Fibroblast of skin of abdomen (primary cell): ENCODE results near the gene F10.
"Not testable (repeated sequence)": the region's sequence is repeated elsewhere in the genome, so short reads cannot be mapped to it uniquely, and the experiment has no call there.

Experiments used
- DNase-seq: peaks from one replicate; pipeline ENCODE4 v3.0.0-alpha.2; 2013

Gene F10

GRCh38 chr13:113086991-113087922, 35.3 kb upstream of the F10 start:
- DNase-seq = no peak

GRCh38 chr13:113087923-113088690, 34.5 kb upstream of the F10 start:
- DNase-seq = no peak

GRCh38 chr13:113088691-113089020, 33.9 kb upstream of the F10 start:
- no peak for DNase-seq

GRCh38 chr13:113089693-113090414, 32.7 kb upstream of the F10 start:
- no peak for DNase-seq

DNA sequence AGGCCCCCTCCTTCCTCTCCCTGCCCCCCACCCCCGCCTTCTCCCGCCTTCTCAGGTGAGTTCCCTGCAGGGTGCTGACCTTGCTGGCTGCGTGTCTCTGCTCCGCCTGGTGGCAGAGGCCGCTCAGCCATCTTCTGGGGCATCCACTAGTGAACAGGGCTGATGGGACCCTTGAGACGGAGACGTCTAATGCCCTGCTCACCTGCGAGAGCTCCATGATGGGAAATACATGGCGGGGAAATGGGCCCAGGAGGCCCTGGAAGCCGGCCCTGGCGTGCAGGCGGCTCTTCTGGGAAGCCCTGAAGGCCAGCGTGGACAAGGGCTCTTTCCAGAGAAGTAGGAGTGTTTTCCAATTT, 32.2 kb upstream of the F10 start:
- no peak for DNase-seq

DNA sequence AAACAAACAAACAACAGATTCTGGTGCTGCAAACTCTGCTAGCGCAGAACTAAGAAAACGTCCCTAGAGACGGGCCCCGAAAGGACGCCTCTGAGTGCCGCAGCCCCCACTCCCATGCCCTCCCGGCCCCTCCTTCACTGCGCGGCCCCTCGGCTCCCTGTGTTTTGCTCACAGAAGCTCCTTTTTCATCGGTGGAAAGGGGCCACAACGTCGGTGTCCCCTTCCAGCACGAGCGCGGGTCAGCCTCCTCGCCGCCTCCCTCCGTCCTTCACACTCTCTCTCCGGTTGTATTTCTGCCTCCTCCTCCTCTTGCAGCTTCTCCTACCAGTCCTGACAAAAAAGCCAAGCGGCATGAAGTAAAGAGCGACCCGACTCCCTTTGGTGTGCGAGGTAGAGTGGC, 31.8 kb upstream of the F10 start:
- DNase-seq = no peak

DNA sequence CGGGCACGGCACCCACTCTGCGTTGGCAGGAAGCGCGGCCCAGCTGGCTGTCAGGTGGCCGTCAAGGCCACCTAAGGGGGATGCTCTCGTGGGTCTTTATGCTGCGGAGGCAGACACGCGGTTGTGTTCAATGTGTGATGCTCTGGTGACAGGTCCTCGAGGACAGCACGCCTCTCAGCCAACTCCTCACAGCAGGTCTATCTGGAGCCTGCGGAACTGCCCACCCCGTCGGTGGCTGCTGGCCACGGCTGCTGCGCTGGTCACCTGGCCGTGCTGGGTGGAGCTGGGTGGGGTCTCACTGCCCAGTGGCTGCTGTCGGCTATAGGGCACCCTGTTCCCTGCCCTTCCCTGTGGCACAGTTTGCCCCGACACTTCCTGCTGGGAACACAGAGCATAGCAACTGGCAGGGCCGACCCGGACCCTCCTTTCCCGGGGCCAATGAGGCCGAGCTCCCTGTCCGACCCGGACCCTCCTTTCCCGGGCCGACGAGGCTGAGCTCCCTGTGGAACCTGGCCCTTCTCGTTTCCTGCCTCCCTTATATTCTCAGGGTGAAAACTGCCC, 31.3 kb upstream of the F10 start:
- no peak for DNase-seq

DNA sequence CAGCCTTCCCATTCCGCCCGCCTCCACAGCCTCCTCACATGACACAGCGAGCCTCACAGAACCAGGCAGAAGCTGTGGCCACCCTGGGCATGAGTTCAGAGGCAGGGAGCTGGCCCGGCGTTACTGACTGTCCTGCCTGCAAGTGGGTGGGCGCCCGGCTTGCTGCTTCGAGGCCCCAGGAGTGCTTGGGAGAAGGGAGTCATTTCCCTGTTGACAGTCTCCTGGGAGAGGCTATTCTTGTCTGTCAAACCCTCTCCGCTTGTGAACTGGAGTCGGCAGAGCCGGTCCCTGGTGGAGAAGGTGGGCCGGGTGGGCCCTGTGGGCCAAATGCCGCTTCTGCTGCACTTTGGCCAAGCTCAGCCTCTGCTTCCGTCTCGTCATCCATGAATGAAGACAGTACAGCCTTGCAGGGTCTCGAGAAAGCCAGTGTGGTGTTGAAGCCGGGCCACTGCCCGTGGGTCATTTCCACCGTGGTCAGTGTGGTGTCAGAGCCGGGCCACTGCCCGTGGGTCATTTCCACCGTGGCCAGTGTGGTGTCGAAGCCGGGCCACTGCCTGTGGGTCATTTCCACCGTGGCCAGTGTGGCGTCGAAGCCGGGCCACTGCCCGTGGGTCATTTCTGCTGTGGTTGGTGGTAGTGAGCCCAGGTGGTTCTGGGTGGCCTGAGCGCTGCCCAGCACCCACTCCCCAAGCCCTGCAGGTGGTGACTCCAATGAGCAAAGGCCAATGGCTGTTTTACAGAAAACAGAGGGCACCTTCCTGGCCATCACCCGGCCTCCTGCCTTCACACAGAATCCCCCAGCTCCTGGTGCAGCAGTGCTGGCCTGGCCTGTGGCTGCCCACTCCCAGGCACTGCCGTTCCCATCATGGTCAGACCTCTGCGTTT, 30.5 kb upstream of the F10 start:
- DNase-seq = no peak

DNA sequence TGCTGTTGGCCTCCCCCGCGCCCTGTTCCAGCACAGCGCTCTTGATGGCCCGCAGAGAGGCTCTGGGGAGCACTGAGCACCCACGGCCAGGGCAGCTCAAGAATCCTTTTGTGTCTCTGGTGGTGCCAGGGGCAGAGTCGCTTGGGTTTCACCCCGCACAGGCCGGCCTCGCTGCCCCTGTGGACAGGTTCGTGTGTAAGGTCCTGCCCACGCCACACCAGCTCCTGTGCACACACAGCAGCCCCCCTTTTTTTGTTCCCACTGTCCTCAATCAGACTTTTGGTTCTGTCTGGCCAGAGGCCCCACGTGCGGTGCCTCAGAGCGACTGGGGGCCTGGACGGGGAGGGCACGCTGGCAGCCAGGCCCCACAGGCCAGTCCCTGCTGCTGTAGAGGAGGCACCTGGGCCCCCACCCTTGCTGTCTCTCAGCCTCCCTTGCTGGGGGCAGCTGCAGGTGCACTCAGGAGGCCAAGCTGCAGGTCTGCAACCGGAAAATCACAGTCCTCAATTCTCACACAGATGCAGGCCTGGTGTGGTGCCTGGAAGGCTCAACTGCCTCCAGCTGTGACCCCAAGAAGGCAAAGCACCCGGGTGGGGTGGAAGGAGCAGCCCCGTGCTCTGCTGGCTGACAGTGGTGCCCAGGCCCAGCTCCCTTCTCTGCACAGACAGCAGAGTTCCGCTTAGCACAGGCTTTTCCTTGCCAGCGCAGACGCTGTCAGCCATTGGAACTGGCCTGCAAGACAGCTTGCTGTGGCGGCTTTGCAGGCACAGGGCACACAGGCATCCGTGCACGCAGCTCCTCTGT, 29.6 kb upstream of the F10 start:
- DNase-seq = no peak

- DNase-seq = no peak
These were observed 28.8 kb upstream of the F10 start for GRCh38 chr13:113093580-113094409.

- no peak for DNase-seq
These were observed 28.2 kb upstream of the F10 start for GRCh38 chr13:113094410-113094800.

DNA sequence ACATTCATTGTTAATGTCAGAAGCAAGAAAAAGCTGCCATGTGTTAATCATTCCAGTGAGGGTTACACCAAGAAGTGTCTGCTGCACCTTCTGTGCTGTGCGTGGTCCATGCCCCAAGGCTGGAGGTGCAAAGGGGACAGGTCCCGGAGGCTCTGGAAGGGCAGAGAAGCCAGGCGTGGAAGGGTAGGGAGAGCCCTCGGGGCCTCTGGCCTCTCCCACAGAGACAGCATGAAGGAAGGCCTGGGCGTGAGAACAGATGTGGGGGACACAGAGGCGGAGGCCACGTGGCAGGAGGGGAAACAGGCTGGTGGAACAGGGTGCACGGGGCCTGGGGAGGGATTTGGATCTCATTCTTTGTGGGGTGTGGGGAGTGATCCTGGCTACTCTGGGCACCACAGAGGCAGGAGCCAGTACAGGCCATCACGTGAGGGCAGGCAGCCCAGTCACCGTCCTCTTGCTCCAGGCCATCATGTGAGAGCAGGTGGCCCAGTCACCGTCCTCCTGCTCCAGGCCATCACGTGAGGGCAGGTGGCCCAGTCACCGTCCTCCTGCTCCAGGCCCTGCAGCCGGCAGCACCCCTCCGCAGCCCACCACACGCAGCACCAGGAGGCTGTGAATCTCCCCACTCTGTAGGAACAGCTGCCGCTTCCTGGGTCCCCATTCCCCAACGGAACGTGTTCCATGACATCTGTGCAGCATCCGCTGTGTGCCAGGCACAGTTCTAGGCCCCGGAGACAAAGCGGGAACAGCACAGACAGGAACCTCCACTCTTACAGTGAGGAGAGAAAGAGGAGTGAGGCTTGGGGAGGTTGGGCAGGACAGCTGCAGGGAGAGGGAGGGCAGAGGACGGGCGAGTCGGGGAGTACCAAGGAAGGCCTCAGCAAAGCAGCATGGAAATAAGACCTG, 27.2 kb upstream of the F10 start:
- no peak for DNase-seq

DNA sequence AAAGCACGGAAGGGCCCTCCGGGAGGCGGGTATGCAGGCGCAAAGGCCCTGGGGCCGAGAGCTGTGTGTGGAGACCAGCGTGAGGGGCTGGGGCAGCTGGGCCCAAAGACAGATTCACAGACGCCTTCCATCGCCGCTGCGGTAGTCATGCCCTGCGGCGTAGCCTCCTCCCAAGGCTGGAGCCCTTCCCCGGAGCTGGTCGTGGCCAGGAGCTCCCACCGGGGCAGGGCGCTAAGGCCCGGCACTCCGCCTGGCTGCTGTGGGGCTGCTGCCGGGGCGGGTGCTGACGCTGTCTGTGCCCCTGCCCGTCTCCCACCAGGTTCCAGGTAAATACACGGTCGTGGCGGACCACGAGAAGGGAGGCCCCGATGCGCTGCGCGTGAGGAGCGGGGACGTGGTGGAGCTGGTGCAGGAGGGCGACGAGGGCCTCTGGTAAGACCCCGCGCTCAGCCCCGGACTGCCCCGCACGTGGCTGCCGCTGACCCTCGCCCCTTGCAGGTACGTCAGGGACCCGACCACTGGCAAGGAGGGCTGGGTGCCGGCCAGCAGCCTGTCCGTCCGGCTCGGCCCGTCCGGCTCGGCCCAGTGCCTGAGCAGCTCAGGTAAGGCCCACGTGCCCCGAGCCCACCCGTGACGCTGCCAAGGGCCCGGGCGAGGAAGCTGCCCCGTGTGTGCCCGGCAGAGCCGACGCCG, 26.4 kb upstream of the F10 start:
- no peak for DNase-seq

GRCh38 chr13:113096745-113097305, 25.8 kb upstream of the F10 start:
- no peak for DNase-seq

DNA sequence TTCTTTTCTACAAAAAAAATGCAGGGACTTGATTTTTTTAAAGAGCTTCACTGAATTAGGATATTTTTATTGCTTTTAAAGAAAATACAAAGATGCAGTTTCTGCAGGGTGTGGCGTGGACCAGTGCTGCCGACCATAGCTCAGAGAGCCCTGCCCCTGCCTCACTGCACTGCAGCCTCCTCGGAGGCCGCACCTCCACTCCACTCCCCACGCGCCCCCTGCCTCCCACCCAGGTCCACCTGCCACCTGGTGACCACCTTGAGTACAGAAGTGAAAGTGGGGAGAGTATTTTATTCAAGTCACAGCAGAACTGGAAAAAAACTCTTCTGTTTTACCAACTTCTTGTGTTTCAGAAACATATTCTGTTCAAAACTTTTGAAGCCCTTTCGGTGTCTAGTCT, 24.9 kb upstream of the F10 start:
- no peak for DNase-seq

DNA sequence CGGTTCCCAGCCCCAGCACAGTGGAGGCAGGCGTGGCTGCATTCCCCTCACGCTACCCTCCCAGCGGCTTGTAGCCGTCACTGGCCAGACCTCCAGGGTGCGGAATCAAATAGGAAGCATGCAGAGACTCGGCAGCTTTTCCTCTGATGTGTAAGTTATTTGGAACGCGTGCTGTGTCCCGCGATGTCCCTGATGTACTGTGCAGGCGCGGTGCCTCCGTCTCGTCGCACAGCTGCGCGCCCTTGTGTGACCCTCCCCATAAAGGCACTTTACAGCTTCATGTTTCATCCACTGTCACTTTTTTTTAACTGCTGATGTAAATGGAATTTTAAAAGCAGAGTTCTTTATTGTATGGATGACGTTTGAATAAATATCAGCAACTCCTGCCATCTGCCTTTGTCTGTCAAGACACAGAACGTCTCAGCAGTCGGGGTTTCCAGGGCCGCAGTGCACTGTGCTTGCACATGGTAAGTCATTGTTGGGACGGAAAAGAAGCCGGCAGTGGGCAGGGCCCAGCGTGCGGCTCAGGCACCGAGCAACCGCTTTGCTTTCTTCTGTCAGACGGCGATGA, 24.4 kb upstream of the F10 start:
- peak; percentile 61 for DNase-seq

DNA sequence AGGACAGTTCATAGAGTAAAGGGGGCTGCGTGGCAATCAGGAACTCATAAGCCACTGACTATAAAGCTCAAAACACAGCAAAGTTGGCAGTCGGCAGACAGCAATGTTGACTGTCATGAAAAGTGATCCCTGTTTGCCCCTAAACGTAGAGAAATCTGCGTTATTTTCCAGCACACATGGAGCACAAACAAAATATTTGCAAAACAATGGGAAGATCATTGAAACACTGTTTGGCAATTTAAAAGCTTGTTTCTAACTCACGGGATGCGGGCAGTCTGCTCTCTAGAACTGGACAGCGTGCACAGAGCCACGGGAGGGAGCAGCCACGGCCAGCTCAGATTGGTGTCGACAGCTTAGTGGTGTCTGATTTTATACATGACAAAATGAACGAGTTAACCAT, 23.5 kb upstream of the F10 start:
- DNase-seq = no peak

GRCh38 chr13:113102302-113102701, 20.3 kb upstream of the F10 start:
- DNase-seq = not testable (repeated sequence)
